GM12878 (cell line): ENCODE data around the gene SBF2.

Experiments
- CTCF ChIP-seq, 3 experiments: IDR thresholded peaks in 2 of 3; conservative IDR thresholded peaks in 1 of 3; 2 replicates each; pipeline ENCODE4 v1.5.1; 2011; ENCODE audit warnings: low read depth in 3 of 3, low read length in 3 of 3, mild to moderate bottlenecking in 3 of 3, control low read depth in 2 of 3, moderate library complexity in 2 of 3, inconsistent platforms in 1 of 3, mixed read lengths in 1 of 3; ENCODE audit not compliant: control insufficient read depth in 2 of 3, insufficient read depth in 1 of 3; ENCODE audit errors: extremely low read depth in 1 of 3
- TAF1 ChIP-seq: IDR thresholded peaks from 2 replicates; pipeline ENCODE4 v1.6.1; 2011; ENCODE audit warnings: mild to moderate bottlenecking, low read depth, low read length, borderline replicate concordance

- TF ChIP-seq CTCF (IDR thresholded peaks at IDR 0.05 in 2 of 3, conservative IDR thresholded peaks at IDR 0.05 in 1 of 3; ENCODE audit: control insufficient read depth in 2 of 3, extremely low read depth in 1 of 3, insufficient read depth in 1 of 3, low read depth in 3 of 3, low read length in 3 of 3) (no peak), TAF1 (no peak)
Observed at GRCh38 chr11:9973921-9974320, 320.1 kb downstream of the SBF2 start.
